Neural progenitor cell (in vitro differentiated cells): Measurements from ENCODE around the gene DTNB. TPM values are rescaled to one million over a fixed set of nuclear protein-coding genes. Genes with fewer than 3 reads are reported as not detected.

ENCODE experiments used
- DNase-seq: peaks from one replicate; pipeline ENCODE4 v3.0.0-alpha.2; 2016; ENCODE audit warnings: low spot score
- H2AFZ ChIP-seq: fragments of 200-600 bp; sonication (generic); replicated peaks from 2 replicates; pipeline ENCODE4 v1.6.1; 2016; ENCODE audit warnings: antibody characterized with exemption
- H3F3A ChIP-seq: fragments of 200-600 bp; sonication (generic); 2 replicates; pipeline ENCODE4 v1.6.1; 2016; ENCODE audit warnings: antibody characterized with exemption, low read depth
- H3K27ac ChIP-seq: fragments of 200-600 bp; sonication (generic); 2 replicates; pipeline ENCODE4 v1.5.1; 2016; ENCODE audit warnings: mild to moderate bottlenecking
- H3K27me3 ChIP-seq: fragments of 200-600 bp; sonication (generic); 2 replicates; pipeline ENCODE4 v1.6.1; 2016; ENCODE audit warnings: mild to moderate bottlenecking, moderate library complexity
- H3K36me3 ChIP-seq: fragments of 200-600 bp; sonication (generic); 2 replicates; pipeline ENCODE4 v1.5.1; 2016
- H3K4me1 ChIP-seq: fragments of 200-600 bp; sonication (generic); 2 replicates; pipeline ENCODE4 v1.6.1; 2016; ENCODE audit warnings: mixed run types
- H3K4me2 ChIP-seq: fragments of 200-600 bp; sonication (generic); 2 replicates; pipeline ENCODE4 v1.6.1; 2016
- H3K4me3 ChIP-seq: fragments of 200-600 bp; sonication (generic); 2 replicates; pipeline ENCODE4 v1.5.1; 2016
- H3K79me2 ChIP-seq: fragments of 200-600 bp; sonication (generic); 2 replicates; pipeline ENCODE4 v1.6.1; 2016; ENCODE audit warnings: low read depth
- H3K9ac ChIP-seq: fragments of 200-600 bp; sonication (generic); 2 replicates; pipeline ENCODE4 v1.6.1; 2016
- H3K9me3 ChIP-seq: fragments of 200-600 bp; sonication (generic); 2 replicates; pipeline ENCODE4 v1.5.1; 2016; ENCODE audit warnings: low read depth
- H4K20me1 ChIP-seq: fragments of 200-600 bp; sonication (generic); 2 replicates; pipeline ENCODE4 v1.6.1; 2016; ENCODE audit warnings: low read depth
- H3K27ac Mint-ChIP-seq: 3 replicates; pipeline ENCODE4 v1.8.0; 2021; ENCODE audit warnings: mixed read lengths
- H3K27me3 Mint-ChIP-seq: 2 replicates; pipeline ENCODE4 v1.8.0; 2022; ENCODE audit warnings: low read depth, mild to moderate bottlenecking, inconsistent platforms, moderate library complexity, mixed read lengths; ENCODE audit not compliant: insufficient read depth
- H3K36me3 Mint-ChIP-seq: 3 replicates; pipeline ENCODE4 v1.8.0; 2021; ENCODE audit warnings: mixed read lengths
- H3K4me1 Mint-ChIP-seq: 3 replicates; pipeline ENCODE4 v1.8.0; 2021; ENCODE audit warnings: mixed read lengths
- H3K4me3 Mint-ChIP-seq: 3 replicates; pipeline ENCODE4 v1.8.0; 2021; ENCODE audit warnings: mild to moderate bottlenecking, moderate library complexity, mixed read lengths
- H3K9me3 Mint-ChIP-seq: 3 replicates; pipeline ENCODE4 v1.8.0; 2020; ENCODE audit warnings: mixed read lengths
- EZH2 ChIP-seq: fragments of 200-600 bp; sonication (generic); IDR thresholded peaks from 2 replicates; pipeline ENCODE4 v1.6.1; 2017; ENCODE audit warnings: antibody characterized with exemption, mild to moderate bottlenecking, moderate library complexity
- EZH2phosphoT487 ChIP-seq: fragments of 200-600 bp; sonication (generic); IDR thresholded peaks from 2 replicates; pipeline ENCODE4 v1.6.1; 2017; ENCODE audit warnings: antibody characterized with exemption
- total RNA-seq: library from RNA; depleted of rRNA; stranded (reverse); fragments of >200 nt; gene quantifications from 2 replicates; pipeline ENCODE4 v1.2.3, GENCODE V29; 2015; ENCODE audit warnings: low replicate concordance
- TF ChIP-seq, protein P1 (sequence below): fragments of 200-600 bp; sonication (generic); IDR thresholded peaks from 2 replicates; pipeline ENCODE4 v1.5.1; 2017; ENCODE audit warnings: antibody characterized with exemption, mild to moderate bottlenecking

DTNB gene
- total RNA-seq, 1 donor from 2014 or later = 27.1 TPM

DNA sequence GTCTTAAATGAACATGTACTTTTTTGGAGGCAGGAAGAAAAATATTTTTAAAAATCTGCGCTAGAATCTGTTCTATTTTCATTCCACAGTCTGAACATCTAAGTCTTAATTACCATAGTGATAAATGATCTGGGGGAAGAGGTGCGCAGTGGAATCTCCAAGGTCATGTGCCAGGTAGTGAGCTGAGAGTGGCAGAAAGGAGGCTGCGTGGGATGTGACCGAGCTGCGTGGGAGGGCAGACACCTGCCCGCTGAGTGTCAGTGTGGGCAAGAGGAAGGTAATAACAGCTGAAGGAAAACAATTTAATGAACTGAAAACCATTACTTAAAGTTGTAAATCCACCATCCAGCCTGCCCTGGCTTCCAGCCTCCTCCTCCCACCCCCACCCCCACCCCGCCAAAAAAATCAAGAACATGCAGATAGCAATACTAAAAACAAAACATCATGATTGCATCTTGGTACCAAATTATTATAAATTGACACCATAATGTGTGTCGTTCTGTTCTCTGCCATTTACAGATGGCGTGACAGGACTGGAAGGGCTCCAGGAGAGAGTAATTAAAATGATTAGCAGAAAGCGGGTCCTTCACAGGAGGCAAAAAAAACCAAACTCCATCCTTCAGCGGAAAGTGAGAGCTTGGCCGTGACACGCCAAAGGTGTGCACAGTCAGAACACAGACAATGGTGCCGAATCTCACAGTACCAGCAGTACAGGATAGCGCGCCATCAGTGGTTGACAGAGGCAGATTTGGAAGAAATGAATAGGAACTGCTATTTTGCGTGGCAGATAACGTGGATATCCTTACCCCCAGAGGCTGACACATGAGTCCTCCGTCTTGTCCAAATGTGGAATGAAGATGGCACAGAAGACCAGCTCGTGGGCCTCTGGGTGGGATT is 11.4 kb upstream of the DTNB start:
- no peak overlapping the region for H3K4me3 ChIP-seq
- no peaks in the 10 kb centered on the region for H3K27me3 ChIP-seq
- H3K27ac Mint-ChIP-seq = no peak overlapping the region
- H3K4me1 ChIP-seq = no peaks in the 10 kb centered on the region
- peaks cover 3% of the 10 kb centered on the region for H3K27me3 Mint-ChIP-seq
- no peak overlapping the region for H3K27ac ChIP-seq
- H3K4me3 Mint-ChIP-seq = no peak overlapping the region
- no peak overlapping the region for H2AFZ ChIP-seq
- no peaks in the 10 kb centered on the region for H3K9me3 ChIP-seq
- H3K36me3 ChIP-seq = no peaks in the 10 kb centered on the region
- no peak overlapping the region for H3K4me2 ChIP-seq
- no peaks in the 10 kb centered on the region for H3K79me2 ChIP-seq
- H3K9me3 Mint-ChIP-seq = no peaks in the 10 kb centered on the region
- DNase-seq = no peak
- H3K9ac ChIP-seq = no peak overlapping the region
- no peaks in the 10 kb centered on the region for H3F3A ChIP-seq
- H3K36me3 Mint-ChIP-seq = no peaks in the 10 kb centered on the region
- H4K20me1 ChIP-seq = no peaks in the 10 kb centered on the region
- TF ChIP-seq, protein P1, sequence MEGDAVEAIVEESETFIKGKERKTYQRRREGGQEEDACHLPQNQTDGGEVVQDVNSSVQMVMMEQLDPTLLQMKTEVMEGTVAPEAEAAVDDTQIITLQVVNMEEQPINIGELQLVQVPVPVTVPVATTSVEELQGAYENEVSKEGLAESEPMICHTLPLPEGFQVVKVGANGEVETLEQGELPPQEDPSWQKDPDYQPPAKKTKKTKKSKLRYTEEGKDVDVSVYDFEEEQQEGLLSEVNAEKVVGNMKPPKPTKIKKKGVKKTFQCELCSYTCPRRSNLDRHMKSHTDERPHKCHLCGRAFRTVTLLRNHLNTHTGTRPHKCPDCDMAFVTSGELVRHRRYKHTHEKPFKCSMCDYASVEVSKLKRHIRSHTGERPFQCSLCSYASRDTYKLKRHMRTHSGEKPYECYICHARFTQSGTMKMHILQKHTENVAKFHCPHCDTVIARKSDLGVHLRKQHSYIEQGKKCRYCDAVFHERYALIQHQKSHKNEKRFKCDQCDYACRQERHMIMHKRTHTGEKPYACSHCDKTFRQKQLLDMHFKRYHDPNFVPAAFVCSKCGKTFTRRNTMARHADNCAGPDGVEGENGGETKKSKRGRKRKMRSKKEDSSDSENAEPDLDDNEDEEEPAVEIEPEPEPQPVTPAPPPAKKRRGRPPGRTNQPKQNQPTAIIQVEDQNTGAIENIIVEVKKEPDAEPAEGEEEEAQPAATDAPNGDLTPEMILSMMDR = no peak
- TF ChIP-seq EZH2phosphoT487 = no peak
- TF ChIP-seq EZH2 = no peak
- H3K4me1 Mint-ChIP-seq = peaks cover 14% of the 10 kb centered on the region

DNA sequence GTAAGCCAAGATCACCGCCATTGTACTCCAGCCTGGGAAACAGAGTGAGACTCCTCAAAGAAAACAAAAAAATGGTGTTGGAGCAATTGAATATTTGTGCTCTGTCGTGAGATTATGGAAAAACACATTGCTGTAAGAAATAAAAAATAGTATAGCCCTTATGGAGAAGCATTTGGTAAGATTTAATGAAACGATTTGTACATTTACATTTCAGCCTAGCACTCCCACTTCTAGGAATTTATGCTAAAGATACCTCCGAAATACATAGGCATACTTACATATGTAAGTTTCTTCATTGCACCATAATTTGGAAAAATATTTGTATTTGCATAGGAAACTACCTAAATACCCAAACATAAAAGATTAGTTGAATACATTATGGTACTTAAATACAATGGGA is 8.7 kb upstream of the DTNB start:
- no peaks in the 10 kb centered on the region for H3K4me1 ChIP-seq
- H4K20me1 ChIP-seq = no peaks in the 10 kb centered on the region
- H3K36me3 ChIP-seq = no peaks in the 10 kb centered on the region
- H3K27me3 ChIP-seq = no peaks in the 10 kb centered on the region
- no peaks in the 10 kb centered on the region for H3F3A ChIP-seq
- H3K27ac ChIP-seq = no peak overlapping the region
- no peak overlapping the region for H3K4me2 ChIP-seq
- H3K9me3 Mint-ChIP-seq = no peaks in the 10 kb centered on the region
- H3K4me1 Mint-ChIP-seq = peaks cover 14% of the 10 kb centered on the region
- H3K79me2 ChIP-seq = no peaks in the 10 kb centered on the region
- no peak overlapping the region for H2AFZ ChIP-seq
- H3K27ac Mint-ChIP-seq = no peak overlapping the region
- TF ChIP-seq, protein P1 = no peak
- TF ChIP-seq EZH2phosphoT487 = no peak
- TF ChIP-seq EZH2 = no peak
- no peak overlapping the region for H3K9ac ChIP-seq
- H3K9me3 ChIP-seq = no peaks in the 10 kb centered on the region
- DNase-seq = no peak
- H3K4me3 ChIP-seq = no peak overlapping the region
- no peaks in the 10 kb centered on the region for H3K27me3 Mint-ChIP-seq
- H3K36me3 Mint-ChIP-seq = no peaks in the 10 kb centered on the region
- H3K4me3 Mint-ChIP-seq = no peak overlapping the region

DNA sequence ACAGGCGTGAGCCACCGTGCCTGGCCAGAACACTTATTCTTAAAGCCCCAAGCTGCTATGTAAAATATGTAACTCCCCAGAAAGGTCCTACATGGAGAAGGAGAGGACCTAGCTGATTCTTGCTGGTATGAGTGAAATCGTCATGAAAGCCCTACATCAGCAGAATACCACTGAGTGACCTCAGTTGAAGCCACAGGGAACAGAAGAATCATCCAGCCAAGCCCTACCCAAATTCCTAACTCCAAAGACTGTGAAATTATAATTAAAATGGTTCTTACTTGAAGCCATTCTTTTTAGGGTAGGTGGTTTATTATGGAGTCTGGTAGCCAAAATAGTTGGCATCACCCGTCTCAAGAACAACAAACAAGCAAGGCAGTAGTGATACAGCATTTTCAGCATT is 4.5 kb upstream of the DTNB start:
- no peak overlapping the region for H3K27ac ChIP-seq
- peaks cover 4% of the 10 kb centered on the region for H3K9me3 Mint-ChIP-seq
- no peaks in the 10 kb centered on the region for H4K20me1 ChIP-seq
- no peak overlapping the region for H3K27ac Mint-ChIP-seq
- H3K27me3 Mint-ChIP-seq = peaks cover 6% of the 10 kb centered on the region
- no peak for DNase-seq
- no peak overlapping the region for H3K9ac ChIP-seq
- H3K4me1 Mint-ChIP-seq = no peaks in the 10 kb centered on the region
- no peaks in the 10 kb centered on the region for H3K4me1 ChIP-seq
- no peak overlapping the region for H3K4me3 Mint-ChIP-seq
- H2AFZ ChIP-seq = no peak overlapping the region
- H3K79me2 ChIP-seq = peaks cover under 1% of the 10 kb centered on the region
- TF ChIP-seq EZH2phosphoT487 (no peak), EZH2 (no peak)
- TF ChIP-seq, protein P1 = no peak
- H3K36me3 Mint-ChIP-seq = peaks cover 3% of the 10 kb centered on the region
- no peaks in the 10 kb centered on the region for H3K36me3 ChIP-seq
- peaks cover 14% of the 10 kb centered on the region for H3F3A ChIP-seq
- H3K4me2 ChIP-seq = no peak overlapping the region
- peaks cover 32% of the 10 kb centered on the region for H3K27me3 ChIP-seq
- H3K4me3 ChIP-seq = no peak overlapping the region
- H3K9me3 ChIP-seq = no peaks in the 10 kb centered on the region
